HCT116 (cell line): Measurements from ENCODE around the gene STKLD1. TPM values are rescaled to one million over a fixed set of nuclear protein-coding genes. Genes with fewer than 3 reads are reported as not detected.

Experiments
- ATAC-seq: fragments of 200-7000 bp; cut with Tn5 transposase; 2 replicates; pipeline ENCODE4 v1.9.1; 2020; ENCODE audit warnings: mild to moderate bottlenecking, moderate library complexity
- BruUV-seq: library from RNA; stranded (reverse); fragments of 400-500 nt; replicated peaks from 2 replicates; lab custom pipeline; 2021; lab: Mats Ljungman, UMichigan
- CTCF ChIA-PET: fragments of 300-600 bp; sonication (Branson Sonifier 250); formaldehyde crosslinking; loops from one replicate; lab custom pipeline; 2021; ENCODE audit warnings: antibody characterized with exemption; lab: Charles Lee
- POLR2A ChIA-PET: fragments of 300-600, 350-600 bp; sonication (Branson Sonifier 250); formaldehyde crosslinking; loops from one replicate; lab custom pipeline; 2021; ENCODE audit warnings: antibody characterized with exemption; lab: Charles Lee
- RAD21 ChIA-PET, 2 experiments: fragments of 300-600 bp; sonication (Branson Sonifier 250); formaldehyde crosslinking; loops; one replicate each; lab custom pipeline; 2023; ENCODE audit warnings: low total read pairs in 2 of 2; ENCODE audit not compliant: uncharacterized antibody in 2 of 2, unreplicated experiment in 2 of 2, low non-redundant PET in 1 of 2; lab: Charles Lee
- DNase-seq: peaks from one replicate; pipeline ENCODE4 v3.0.0-alpha.2; 2010; ENCODE audit warnings: low read depth, low spot score
- H2AFZ ChIP-seq: fragments of 200-600 bp; shearing (Covaris generic), sonication (generic); 2 replicates; pipeline ENCODE4 v1.6.1; 2017; ENCODE audit warnings: low read depth, mixed run types, mixed read lengths, antibody characterized with exemption, low read length; ENCODE audit not compliant: poor library complexity, severe bottlenecking
- H3K27ac ChIP-seq: 2 replicates; pipeline ENCODE4 v1.5.1; 2012; ENCODE audit warnings: low read depth, low read length
- H3K27me3 ChIP-seq: fragments of 200-600 bp; sonication (generic); 2 replicates; pipeline ENCODE4 v1.6.1; 2016; ENCODE audit warnings: mixed run types, low read length, mixed read lengths; ENCODE audit not compliant: insufficient read depth
- H3K36me3 ChIP-seq, 2 experiments: fragments of 200-500 bp in 1 of 2; fragments of 200-600 bp in 1 of 2; sonication (Bioruptor generic) in 1 of 2; sonication (generic) in 1 of 2; 2 replicates each; pipeline versions ENCODE4 v1.5.1 to v1.6.1; 2014 to 2016; ENCODE audit warnings: low read length in 2 of 2, inconsistent platforms in 1 of 2, mixed read lengths in 1 of 2, mixed run types in 1 of 2; ENCODE audit not compliant: insufficient read depth in 2 of 2, control insufficient read depth in 1 of 2
- H3K4me1 ChIP-seq, 2 experiments: fragments of 200-600 bp in 1 of 2; sonication (generic) in 1 of 2; 2 replicates each; pipeline versions ENCODE4 v1.5.1 to v1.6.1; 2012 to 2017; ENCODE audit warnings: low read length in 2 of 2, inconsistent platforms in 1 of 2, mild to moderate bottlenecking in 1 of 2, mixed read lengths in 1 of 2, mixed run types in 1 of 2, moderate library complexity in 1 of 2; ENCODE audit not compliant: insufficient read depth in 2 of 2, control insufficient read depth in 1 of 2
- H3K4me2 ChIP-seq: fragments of 200-600 bp; sonication (generic); 2 replicates; pipeline ENCODE4 v1.6.1; 2017; ENCODE audit warnings: mixed run types, low read length, mixed read lengths
- H3K4me3 ChIP-seq, 2 experiments: fragments of 200-600 bp in 1 of 2; sonication (generic) in 1 of 2; replicated peaks in 1 of 2; 2 replicates each; pipeline ENCODE4 v1.5.1; 2011 to 2016; ENCODE audit warnings: low read length in 2 of 2, control low read depth in 1 of 2, low read depth in 1 of 2, mild to moderate bottlenecking in 1 of 2, mixed read lengths in 1 of 2, mixed run types in 1 of 2
- H3K79me2 ChIP-seq: fragments of 200-600 bp; sonication (generic); 2 replicates; pipeline ENCODE4 v1.6.1; 2017; ENCODE audit warnings: mild to moderate bottlenecking, mixed run types, low read length, moderate library complexity, mixed read lengths; ENCODE audit not compliant: insufficient read depth
- H3K9ac ChIP-seq: fragments of 200-600 bp; sonication (generic); 2 replicates; pipeline ENCODE4 v1.6.1; 2016; ENCODE audit warnings: low read length, mixed read lengths
- H3K9me2 ChIP-seq: fragments of 200-600 bp; sonication (generic), shearing (Covaris generic); 2 replicates; pipeline ENCODE4 v1.6.1; 2017; ENCODE audit warnings: mixed run types, mild to moderate bottlenecking, moderate library complexity; ENCODE audit not compliant: insufficient read depth
- H3K9me3 ChIP-seq, 2 experiments: fragments of 200-500 bp in 1 of 2; fragments of 200-600 bp in 1 of 2; sonication (Bioruptor generic) in 1 of 2; sonication (generic) in 1 of 2; 2 replicates each; pipeline ENCODE4 v1.6.1; 2014 to 2017; ENCODE audit warnings: low read length in 2 of 2, mixed read lengths in 2 of 2, inconsistent platforms in 1 of 2, low read depth in 1 of 2, mild to moderate bottlenecking in 1 of 2, mixed run types in 1 of 2, moderate library complexity in 1 of 2; ENCODE audit not compliant: control insufficient read depth in 1 of 2, insufficient read depth in 1 of 2
- H4K20me1 ChIP-seq: fragments of 200-600 bp; sonication (generic), shearing (Covaris generic); 2 replicates; pipeline ENCODE4 v1.6.1; 2017; ENCODE audit warnings: mixed run types, mild to moderate bottlenecking, moderate library complexity; ENCODE audit not compliant: insufficient read depth
- EGR1 ChIP-seq: IDR thresholded peaks from 2 replicates; pipeline ENCODE4 v1.6.1; 2012; ENCODE audit warnings: low read depth
- ELF1 ChIP-seq: IDR thresholded peaks from 2 replicates; pipeline ENCODE4 v1.6.1; 2012; ENCODE audit warnings: low read depth, borderline replicate concordance
- FOSL1 ChIP-seq: IDR thresholded peaks from 2 replicates; pipeline ENCODE4 v1.6.1; 2012; ENCODE audit warnings: low read depth
- RAD21 ChIP-seq: IDR thresholded peaks from 2 replicates; pipeline ENCODE4 v1.6.1; 2012; ENCODE audit warnings: low read depth, mild to moderate bottlenecking
- SIN3A ChIP-seq: IDR thresholded peaks from 2 replicates; pipeline ENCODE4 v1.6.1; 2012; ENCODE audit warnings: low read depth
- ZBTB33 ChIP-seq: IDR thresholded peaks from 2 replicates; pipeline ENCODE4 v1.6.1; 2011; ENCODE audit warnings: mild to moderate bottlenecking, low read length, moderate library complexity; ENCODE audit not compliant: insufficient replicate concordance; ENCODE audit errors: extremely low read depth
- ZFX ChIP-seq: fragments of 450-650 bp; IDR thresholded peaks from 2 replicates; pipeline ENCODE4 v1.6.1; 2017
- ZNF274 ChIP-seq: fragments of 200-500 bp; sonication (Bioruptor generic); IDR thresholded peaks from 2 replicates; pipeline ENCODE4 v1.6.1; 2014; ENCODE audit warnings: mild to moderate bottlenecking, low read depth, low read length, inconsistent platforms
- intact Hi-C: fragments of 100-400 bp; cut with micrococcal nuclease; formaldehyde crosslinking; loops from 2 replicates; pipeline ENCODE4 v1.10.0; 2022
- total RNA-seq: library from RNA; stranded (reverse); gene quantifications from one replicate; pipeline ENCODE4 v1.2.1, GENCODE V29; 2021; ENCODE audit not compliant: unreplicated experiment
- TF ChIP-seq, protein P1 (sequence below): IDR thresholded peaks from 2 replicates; pipeline ENCODE4 v1.6.1; 2012; ENCODE audit warnings: low read depth

STKLD1 gene
- total RNA-seq, 1 experiment from 2014 or later, result 0.37 TPM

GRCh38 chr9:133367221-133367620 lies 8.9 kb upstream of the STKLD1 start:
- peaks cover 73% of the 10 kb centered on the region for H3K79me2 ChIP-seq
- ChIA-PET CTCF (no interaction called here), POLR2A (no interaction called here), RAD21 (no interaction called here)
- no peaks in the 10 kb centered on the region for H3K27me3 ChIP-seq
- no peaks in the 10 kb centered on the region; a peak in 1 of 4 replicates for H3K4me1 ChIP-seq
- H3K4me2 ChIP-seq, result no peak overlapping the region
- no TSS peak for BruUV-seq
- TF ChIP-seq FOSL1, result no peak
- TF ChIP-seq, protein P1, sequence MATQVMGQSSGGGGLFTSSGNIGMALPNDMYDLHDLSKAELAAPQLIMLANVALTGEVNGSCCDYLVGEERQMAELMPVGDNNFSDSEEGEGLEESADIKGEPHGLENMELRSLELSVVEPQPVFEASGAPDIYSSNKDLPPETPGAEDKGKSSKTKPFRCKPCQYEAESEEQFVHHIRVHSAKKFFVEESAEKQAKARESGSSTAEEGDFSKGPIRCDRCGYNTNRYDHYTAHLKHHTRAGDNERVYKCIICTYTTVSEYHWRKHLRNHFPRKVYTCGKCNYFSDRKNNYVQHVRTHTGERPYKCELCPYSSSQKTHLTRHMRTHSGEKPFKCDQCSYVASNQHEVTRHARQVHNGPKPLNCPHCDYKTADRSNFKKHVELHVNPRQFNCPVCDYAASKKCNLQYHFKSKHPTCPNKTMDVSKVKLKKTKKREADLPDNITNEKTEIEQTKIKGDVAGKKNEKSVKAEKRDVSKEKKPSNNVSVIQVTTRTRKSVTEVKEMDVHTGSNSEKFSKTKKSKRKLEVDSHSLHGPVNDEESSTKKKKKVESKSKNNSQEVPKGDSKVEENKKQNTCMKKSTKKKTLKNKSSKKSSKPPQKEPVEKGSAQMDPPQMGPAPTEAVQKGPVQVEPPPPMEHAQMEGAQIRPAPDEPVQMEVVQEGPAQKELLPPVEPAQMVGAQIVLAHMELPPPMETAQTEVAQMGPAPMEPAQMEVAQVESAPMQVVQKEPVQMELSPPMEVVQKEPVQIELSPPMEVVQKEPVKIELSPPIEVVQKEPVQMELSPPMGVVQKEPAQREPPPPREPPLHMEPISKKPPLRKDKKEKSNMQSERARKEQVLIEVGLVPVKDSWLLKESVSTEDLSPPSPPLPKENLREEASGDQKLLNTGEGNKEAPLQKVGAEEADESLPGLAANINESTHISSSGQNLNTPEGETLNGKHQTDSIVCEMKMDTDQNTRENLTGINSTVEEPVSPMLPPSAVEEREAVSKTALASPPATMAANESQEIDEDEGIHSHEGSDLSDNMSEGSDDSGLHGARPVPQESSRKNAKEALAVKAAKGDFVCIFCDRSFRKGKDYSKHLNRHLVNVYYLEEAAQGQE, result no peak
- TF ChIP-seq RAD21, result no peak
- no peak for TF ChIP-seq SIN3A
- no peak for TF ChIP-seq ZFX
- TF ChIP-seq ZNF274, result no peak
- TF ChIP-seq ELF1, result no peak
- no peak for TF ChIP-seq ZBTB33
- no peak for TF ChIP-seq EGR1
- H3K27ac ChIP-seq, result no peak overlapping the region
- H2AFZ ChIP-seq, result no peak overlapping the region
- no peaks in the 10 kb centered on the region for H3K9me3 ChIP-seq
- intact Hi-C loops, result no loop called here
- no peaks in the 10 kb centered on the region; the same call in 1 of the 2 replicates for H4K20me1 ChIP-seq
- no peak for DNase-seq
- ATAC-seq, result no peak
- no peak overlapping the region for H3K9ac ChIP-seq
- H3K9me2 ChIP-seq, result no peaks in the 10 kb centered on the region
- H3K36me3 ChIP-seq, result peaks cover 30 to 58% of the 10 kb centered on the region in 2 experiments; a peak in 3 of 4 replicates
- H3K4me3 ChIP-seq, result no peak overlapping the region
